Adrenal gland (tissue), 5 donors: Measurements from ENCODE around the gene SLC9A9.

Experiments used
- CTCF ChIP-seq, 6 experiments: fragments of 450-650 bp in 4 of 6; fragments of 200-600 bp in 2 of 6; sonication (generic) in 1 of 6; IDR thresholded peaks; 1 replicate in 5 of 6; 2 replicates in 1 of 6; pipeline versions ENCODE4 v1.5.1 to v1.8.0; 2016 to 2021; ENCODE audit warnings: antibody characterized with exemption in 6 of 6, mild to moderate bottlenecking in 2 of 6, moderate library complexity in 1 of 6
- POLR2A ChIP-seq, 2 donors: fragments of 450-650 bp; IDR thresholded peaks; one replicate each; pipeline ENCODE4 v1.6.1; 2017; ENCODE audit warnings: antibody characterized with exemption in 2 of 2, mild to moderate bottlenecking in 2 of 2, moderate library complexity in 1 of 2
- donor health status: DM: no; HTN: no; CAD: no.

GRCh38 chr3:143674100-143674968 lies 173.9 kb downstream of the SLC9A9 start:
- TF ChIP-seq CTCF (IDR thresholded peaks at IDR 0.05) (peak; percentile 70 to 92 (median 80)), POLR2A (IDR thresholded peaks at IDR 0.05) (no peak)
